Upper lobe of left lung (tissue), 6 donors: ENCODE results near the gene PIGB. TPM values are rescaled to one million over a fixed set of nuclear protein-coding genes. Genes with fewer than 3 reads are reported as not detected.
"Not testable (repeated sequence)": the region's sequence is repeated elsewhere in the genome, so short reads cannot be mapped to it uniquely, and the experiment has no call there.

Experiments
- ATAC-seq, 2 donors: fragments of 200-7000 bp; cut with Tn5 transposase; one replicate each; pipeline ENCODE4 v1.9.1; 2022; ENCODE audit warnings: mild to moderate bottlenecking in 2 of 2, moderate library complexity in 2 of 2; ENCODE audit not compliant: low FRiP score in 2 of 2
- DNase-seq, 2 donors: peaks; one replicate each; pipeline ENCODE4 v3.0.0-alpha.2; 2019 to 2020
- H3K27ac ChIP-seq, 4 donors: fragments of 200-600 bp; sonication (generic); one replicate each; pipeline ENCODE4 v1.5.1; 2016 to 2019
- H3K27me3 ChIP-seq, 4 donors: fragments of 200-600 bp; sonication (generic); one replicate each; pipeline ENCODE4 v1.5.1; 2017 to 2019
- H3K36me3 ChIP-seq, 4 donors: fragments of 200-600 bp; sonication (generic); one replicate each; pipeline ENCODE4 v1.5.1; 2016 to 2019
- H3K4me1 ChIP-seq, 4 donors: fragments of 200-600 bp; sonication (generic); one replicate each; pipeline ENCODE4 v1.5.1; 2018 to 2019
- H3K4me3 ChIP-seq, 4 donors: fragments of 200-600 bp; sonication (generic); one replicate each; pipeline ENCODE4 v1.5.1; 2017 to 2019; ENCODE audit warnings: mild to moderate bottlenecking in 2 of 4, moderate library complexity in 1 of 4
- H3K9me3 ChIP-seq, 4 donors: fragments of 200-600 bp; sonication (generic); one replicate each; pipeline ENCODE4 v1.5.1; 2018 to 2019
- CTCF ChIP-seq, 6 experiments: fragments of 450-650 bp in 4 of 6; fragments of 200-600 bp in 2 of 6; sonication (generic) in 2 of 6; IDR thresholded peaks; one replicate each; pipeline ENCODE4 v1.5.1; 2016 to 2019; ENCODE audit warnings: antibody characterized with exemption in 6 of 6
- EP300 ChIP-seq, 4 donors: sonication (generic); formaldehyde crosslinking; IDR thresholded peaks; one replicate each; pipeline ENCODE4 v1.5.1; 2017; ENCODE audit warnings: antibody characterized with exemption in 4 of 4, control low read depth in 2 of 4
- POLR2A ChIP-seq, 4 donors: fragments of 450-650 bp; IDR thresholded peaks; one replicate each; pipeline ENCODE4 v1.5.1; 2016 to 2017; ENCODE audit warnings: antibody characterized with exemption in 4 of 4, mild to moderate bottlenecking in 2 of 4
- POLR2AphosphoS5 ChIP-seq, 2 donors: sonication (generic); formaldehyde crosslinking; IDR thresholded peaks; one replicate each; pipeline ENCODE4 v1.5.1; 2017; ENCODE audit warnings: antibody characterized with exemption in 2 of 2
- WGBS, 2 donors: methylation state at CpG; one replicate each; pipeline ENCODE4 v1.1.5; 2017 to 2018; 5-methylcytosine and 5-hydroxymethylcytosine counted together
- total RNA-seq, 6 donors: library from RNA; depleted of rRNA in 4 of 6; stranded (reverse); fragments of >200 nt in 4 of 6; gene quantifications; one replicate each; pipeline versions ENCODE4 v1.1.0 to v1.2.1, GENCODE V29; 2016 to 2021
- donor health status: DM: no; HTN: no; CAD: no; lungs with moderate emphysema.
- donor health status: DM: no; HTN: yes; CAD: no; lungs with severe emphysema.

The PIGB gene
- total RNA-seq, 6 donors from 2014 or later = 3.0 to 14.7 (median 9.3) TPM

- peaks cover 31 to 51% (median 42%) of the 10 kb centered on the region in 4 donors for H3K4me1 ChIP-seq
- DNase-seq (no peak), ATAC-seq (no peak)
- H3K4me3 ChIP-seq = no peak overlapping the region
- 67 to 86% methylated on average over 2 of the region's 2 CpGs for WGBS, 2 donors
- TF ChIP-seq CTCF (IDR thresholded peaks at IDR 0.05) = no peak
- TF ChIP-seq POLR2A (IDR thresholded peaks at IDR 0.05) = no peak
- TF ChIP-seq EP300 (IDR thresholded peaks at IDR 0.05) = no peak
- no peak for TF ChIP-seq POLR2AphosphoS5 (IDR thresholded peaks at IDR 0.05)
- no peaks in the 10 kb centered on the region for H3K36me3 ChIP-seq
- no peaks in the 10 kb centered on the region for H3K9me3 ChIP-seq
- H3K27ac ChIP-seq = peak overlapping the region; percentile 50 to 85 (median 64)
- H3K27me3 ChIP-seq = no peaks in the 10 kb centered on the region
Measured at GRCh38 chr15:55277715-55278114, 41.3 kb upstream of the PIGB start.

GRCh38 chr15:55279100-55279745, 39.8 kb upstream of the PIGB start:
- no peaks in the 10 kb centered on the region for H3K36me3 ChIP-seq
- DNase-seq = no peak
- 90 to 93% methylated on average over 2 of the region's 2 CpGs for WGBS, 2 donors
- H3K4me3 ChIP-seq = no peak overlapping the region
- peak overlapping the region; percentile 51 to 85 (median 60) for H3K27ac ChIP-seq
- TF ChIP-seq POLR2AphosphoS5 (IDR thresholded peaks at IDR 0.05) = no peak
- no peak for TF ChIP-seq POLR2A (IDR thresholded peaks at IDR 0.05)
- TF ChIP-seq EP300 (IDR thresholded peaks at IDR 0.05) = no peak
- no peak for TF ChIP-seq CTCF (IDR thresholded peaks at IDR 0.05)
- H3K4me1 ChIP-seq = peaks cover 46 to 65% (median 57%) of the 10 kb centered on the region in 4 donors
- no peaks in the 10 kb centered on the region for H3K27me3 ChIP-seq
- ATAC-seq = no peak
- H3K9me3 ChIP-seq = no peaks in the 10 kb centered on the region

GRCh38 chr15:55279746-55280351, 39.2 kb upstream of the PIGB start:
- Histone ChIP-seq H3K27me3 (no peaks in the 10 kb centered on the region), H3K9me3 (no peaks in the 10 kb centered on the region), H3K27ac (peak overlapping the region; percentile 51 to 85 (median 60)), H3K4me1 (peaks cover 52 to 71% (median 63%) of the 10 kb centered on the region in 4 donors), H3K36me3 (no peaks in the 10 kb centered on the region), H3K4me3 (no peak overlapping the region)
- ATAC-seq (peak in 1 of 2 donors; percentile 61), DNase-seq (peak in 1 of 2 donors; percentile 77)
- TF ChIP-seq POLR2A (IDR thresholded peaks at IDR 0.05) = no peak
- no peak for TF ChIP-seq POLR2AphosphoS5 (IDR thresholded peaks at IDR 0.05)
- WGBS, 2 donors = 50 to 70% methylated on average over 4 of the region's 4 CpGs

GRCh38 chr15:55280589-55280988, 38.4 kb upstream of the PIGB start:
- H3K36me3 ChIP-seq, H3K4me3 ChIP-seq, H3K9me3 ChIP-seq, ATAC-seq, DNase-seq, H3K27me3 ChIP-seq: not testable (repeated sequence)
- Histone ChIP-seq H3K4me1 (peaks cover 58 to 78% (median 70%) of the 10 kb centered on the region in 4 donors), H3K27ac (peak overlapping the region in 2 of 4 donors; percentile 57 to 85)
- WGBS, 2 donors = 76 to 77% methylated on average over 2 of the region's 2 CpGs

- H3K36me3 ChIP-seq = no peaks in the 10 kb centered on the region
- no peaks in the 10 kb centered on the region for H3K9me3 ChIP-seq
- peaks cover 69 to 83% (median 77%) of the 10 kb centered on the region in 4 donors for H3K4me1 ChIP-seq
- DNase-seq (no peak), ATAC-seq (peak in 1 of 2 donors; percentile 8)
- H3K27me3 ChIP-seq = no peaks in the 10 kb centered on the region
- peak overlapping the region; percentile 64 to 85 (median 79) for H3K27ac ChIP-seq
- TF ChIP-seq CTCF (IDR thresholded peaks at IDR 0.05) (no peak), POLR2A (IDR thresholded peaks at IDR 0.05) (no peak), POLR2AphosphoS5 (IDR thresholded peaks at IDR 0.05) (no peak), EP300 (IDR thresholded peaks at IDR 0.05) (no peak)
- H3K4me3 ChIP-seq = no peak overlapping the region
Measured at GRCh38 chr15:55281517-55282228, 37.3 kb upstream of the PIGB start.
